HG03439 (cell line): ENCODE measurements around the gene UBE2I.

Source experiments
- ATAC-seq: cut with Tn5 transposase; IDR thresholded peaks from one replicate; pipeline ENCODE4 v1.9.1; 2021; ENCODE audit warnings: mild to moderate bottlenecking, moderate library complexity; ENCODE audit not compliant: unreplicated experiment

The UBE2I gene

GRCh38 chr16:1312467-1312816, 3.0 kb downstream of the UBE2I start:
- no peak for ATAC-seq

- ATAC-seq: no peak
Observed at GRCh38 chr16:1312903-1313302, 3.5 kb downstream of the UBE2I start.

DNA sequence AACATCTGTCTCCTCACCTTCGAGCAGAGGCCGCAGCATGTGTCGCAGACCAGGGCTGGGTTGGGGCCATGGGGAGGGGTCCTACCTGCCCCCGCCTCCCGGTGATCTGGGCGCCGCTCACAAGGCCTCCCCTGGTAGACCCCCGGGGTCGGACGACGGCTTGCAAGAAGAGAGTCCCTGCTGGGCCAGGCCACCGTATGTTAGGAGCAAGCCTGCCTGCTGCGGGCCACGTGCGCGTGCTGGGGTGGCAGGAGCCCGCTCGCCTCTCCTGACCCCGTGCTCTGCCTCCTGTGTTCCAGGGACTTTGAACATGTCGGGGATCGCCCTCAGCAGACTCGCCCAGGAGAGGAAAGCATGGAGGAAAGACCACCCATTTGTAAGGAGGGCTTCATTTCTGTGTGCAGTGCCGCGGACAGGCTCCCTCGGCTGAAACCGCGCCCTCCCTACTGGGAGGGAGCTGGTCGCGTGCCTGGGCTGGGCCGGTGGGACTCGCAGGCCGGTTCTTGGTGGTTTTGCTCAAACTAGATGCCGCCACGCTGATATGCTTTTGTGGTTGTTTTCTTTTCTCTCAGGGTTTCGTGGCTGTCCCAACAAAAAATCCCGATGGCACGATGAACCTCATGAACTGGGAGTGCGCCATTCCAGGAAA, 4.4 kb downstream of the UBE2I start:
- no peak for ATAC-seq

- ATAC-seq: no peak
Observed at GRCh38 chr16:1314399-1315068, 5.1 kb downstream of the UBE2I start.

DNA sequence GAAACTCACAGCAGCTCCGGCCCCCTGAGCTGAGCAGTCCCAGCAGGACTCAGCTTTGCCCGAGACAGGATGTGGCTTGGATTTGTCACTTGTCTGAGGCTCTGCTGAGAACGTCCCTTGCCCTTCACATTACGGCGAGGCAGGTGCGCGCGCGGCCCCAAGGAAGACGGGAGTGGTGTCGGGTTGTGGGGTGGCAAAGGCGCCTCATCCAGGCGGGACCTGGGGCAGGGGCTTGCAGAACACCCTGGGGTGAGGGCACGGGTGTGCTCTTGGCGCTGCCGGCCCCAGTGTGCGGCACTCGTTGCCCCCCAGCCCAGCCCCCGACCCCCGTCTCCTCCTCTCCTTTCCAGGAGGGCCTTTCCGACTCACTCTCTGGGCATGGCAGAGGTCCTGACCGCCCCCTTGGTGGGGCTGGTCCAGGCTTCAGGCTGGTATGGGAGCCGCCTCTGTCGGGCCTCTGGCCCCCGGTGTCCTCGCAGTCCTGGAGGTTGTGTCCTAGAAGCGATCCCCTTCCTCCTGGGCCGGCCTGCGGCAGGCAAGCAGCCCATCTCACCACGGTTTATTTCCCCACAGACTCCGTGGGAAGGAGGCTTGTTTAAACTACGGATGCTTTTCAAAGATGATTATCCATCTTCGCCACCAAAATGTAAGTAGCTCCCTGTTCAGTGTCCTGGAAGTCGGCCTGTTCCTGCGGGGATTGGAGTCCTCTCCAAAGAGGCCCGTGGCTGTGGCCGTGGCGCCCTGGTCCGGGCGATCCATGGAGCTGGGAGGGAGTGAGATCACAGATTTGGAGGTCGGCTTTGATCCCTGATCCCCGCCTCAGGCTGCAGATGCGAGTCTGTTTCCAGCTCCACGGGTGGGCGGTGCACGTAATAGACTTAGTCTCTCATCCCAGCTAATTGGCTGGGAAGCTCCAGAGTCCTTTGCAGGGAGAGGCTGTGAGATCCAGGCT, 5.9 kb downstream of the UBE2I start:
- no peak for ATAC-seq

GRCh38 chr16:1316033-1316405, 6.6 kb downstream of the UBE2I start:
- no peak for ATAC-seq

- no peak for ATAC-seq
Observed at GRCh38 chr16:1317479-1318267, 8.2 kb downstream of the UBE2I start.

- no peak for ATAC-seq
Observed at GRCh38 chr16:1318268-1318545, 8.8 kb downstream of the UBE2I start.

- no peak for ATAC-seq
Observed at GRCh38 chr16:1319041-1319440, 9.6 kb downstream of the UBE2I start.

DNA sequence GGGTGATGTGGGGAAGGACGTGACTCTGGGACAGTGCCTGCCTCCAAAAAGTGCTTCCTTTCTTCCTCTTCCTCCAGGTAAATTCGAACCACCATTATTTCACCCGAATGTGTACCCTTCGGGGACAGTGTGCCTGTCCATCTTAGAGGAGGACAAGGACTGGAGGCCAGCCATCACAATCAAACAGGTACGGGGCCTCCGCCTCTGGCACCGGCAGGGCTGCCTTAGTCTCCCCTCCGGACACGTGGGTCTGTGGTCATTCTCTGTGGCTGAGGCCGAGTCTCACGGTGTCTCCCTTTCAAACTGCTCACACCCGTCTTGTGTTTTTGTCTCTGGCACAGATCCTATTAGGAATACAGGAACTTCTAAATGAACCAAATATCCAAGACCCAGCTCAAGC, 10.7 kb downstream of the UBE2I start:
- ATAC-seq: no peak

DNA sequence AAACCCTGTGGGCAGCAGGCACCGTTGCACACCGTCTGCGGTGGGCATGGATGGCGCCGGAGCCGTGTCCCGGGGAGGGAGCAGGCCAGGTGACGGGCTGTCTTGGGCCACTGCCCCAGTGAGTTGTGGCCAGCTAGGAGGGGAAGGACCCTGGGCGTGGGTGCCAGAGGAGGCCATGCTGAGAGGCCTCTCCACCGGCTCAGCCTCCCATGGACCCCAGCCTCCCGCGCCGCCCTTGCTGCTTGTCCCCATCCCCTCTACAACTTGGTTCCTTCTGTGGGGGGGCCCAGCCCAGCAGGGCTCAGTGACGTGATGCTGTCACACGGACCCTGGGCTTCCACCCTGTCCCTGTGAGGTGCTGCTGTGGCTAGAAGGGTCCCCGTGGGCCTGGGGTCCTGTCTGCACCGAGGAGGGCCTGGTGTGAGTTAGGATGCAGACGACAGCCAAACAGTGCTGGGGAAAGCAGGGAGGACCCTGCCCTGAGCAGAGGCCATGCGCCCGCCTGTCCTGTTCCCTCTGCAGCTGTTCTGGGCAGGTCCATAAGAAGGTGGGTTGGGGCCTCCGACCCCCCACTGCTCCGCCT, 11.3 kb downstream of the UBE2I start:
- ATAC-seq: no peak

DNA sequence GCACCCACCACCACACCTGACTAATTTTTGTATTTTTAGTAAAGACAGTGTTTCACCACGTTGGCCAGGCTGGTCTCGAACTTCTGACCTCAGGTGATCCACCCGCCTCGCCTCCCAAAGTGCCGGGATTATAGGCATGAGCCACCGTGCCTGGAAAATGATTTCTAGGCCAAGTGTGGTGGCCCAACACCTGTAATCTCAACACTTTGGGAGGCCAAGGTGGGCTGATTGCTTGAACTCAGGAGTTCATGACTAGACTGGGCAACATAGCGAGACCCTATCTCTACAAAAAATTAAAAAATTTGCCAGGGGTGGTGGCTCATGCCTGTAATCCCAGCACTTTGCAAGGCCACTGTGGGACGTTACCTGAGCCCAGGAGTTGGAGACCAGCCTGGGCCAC, 13.0 kb downstream of the UBE2I start:
- ATAC-seq: no peak

DNA sequence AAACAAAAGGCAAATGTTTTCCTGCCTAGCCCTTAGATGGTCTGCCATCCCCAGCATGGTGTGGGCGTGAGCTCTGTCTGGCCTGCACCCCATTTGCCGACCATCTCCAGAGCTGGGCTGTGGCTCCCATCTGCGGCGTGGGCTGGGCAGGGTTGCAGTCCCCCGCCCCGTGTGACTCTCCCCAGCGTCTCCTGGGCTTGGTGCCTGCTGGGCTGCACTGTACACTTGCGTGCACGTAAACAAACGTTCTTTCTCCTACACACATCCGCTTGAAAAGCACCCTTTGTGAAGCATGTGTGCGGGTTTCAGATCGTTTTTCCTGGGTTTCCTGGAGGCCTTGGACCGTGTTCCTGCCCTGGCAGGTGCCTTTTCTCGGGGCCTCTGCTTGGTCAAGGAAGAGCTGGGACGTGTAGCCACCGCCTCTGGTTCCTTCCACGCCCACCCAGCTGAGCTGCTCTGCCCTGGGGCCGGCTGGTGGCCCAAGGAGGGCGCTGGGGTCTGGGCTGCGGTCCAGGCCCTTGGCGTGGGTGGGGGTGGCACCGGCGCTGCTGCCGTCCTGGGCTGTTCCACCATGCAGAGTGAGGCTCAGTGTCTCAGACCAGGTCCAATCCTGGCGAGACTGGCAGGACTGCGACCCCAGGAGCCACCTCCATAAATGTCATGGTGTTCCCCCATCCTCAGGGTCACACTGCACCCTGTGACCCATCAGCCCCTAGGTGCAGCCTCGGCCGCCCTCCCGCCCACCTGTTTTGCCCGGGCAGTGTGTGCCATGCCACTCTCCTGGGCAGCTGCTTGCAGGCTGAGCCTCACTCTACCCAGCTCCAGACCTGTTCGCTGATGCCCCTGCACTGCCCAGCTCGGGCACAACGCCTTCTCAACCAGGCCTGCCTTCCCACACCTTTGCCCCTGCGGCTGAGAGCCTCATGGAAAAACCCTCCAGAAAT, 14.1 kb downstream of the UBE2I start:
- no peak for ATAC-seq

DNA sequence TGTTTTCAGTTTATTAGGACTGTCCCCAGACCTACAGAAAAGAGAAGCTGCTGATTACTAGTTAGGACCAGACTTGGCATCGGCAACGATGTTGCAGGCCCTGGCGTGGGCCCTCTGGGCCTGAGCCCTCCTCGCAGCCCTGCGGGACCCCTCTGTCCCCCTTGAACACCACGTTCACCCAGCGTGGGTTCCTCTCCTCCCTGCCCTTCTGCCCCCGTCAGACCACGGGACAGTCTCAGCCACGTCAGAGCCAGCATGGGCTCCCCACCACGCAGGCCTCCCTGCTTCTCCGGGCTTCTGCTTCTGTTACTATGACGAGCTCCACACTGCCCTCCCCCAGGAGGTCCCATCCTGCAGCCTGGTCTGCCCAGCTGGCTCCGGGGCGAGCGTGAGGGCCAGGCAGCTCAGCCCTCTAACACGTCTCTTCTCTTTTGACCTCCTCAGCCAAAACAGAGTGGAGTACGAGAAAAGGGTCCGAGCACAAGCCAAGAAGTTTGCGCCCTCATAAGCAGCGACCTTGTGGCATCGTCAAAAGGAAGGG, 14.9 kb downstream of the UBE2I start:
- no peak for ATAC-seq

GRCh38 chr16:1325261-1325660, 15.8 kb downstream of the UBE2I start:
- no peak for ATAC-seq

- no peak for ATAC-seq
Observed at GRCh38 chr16:1325673-1326371, 16.4 kb downstream of the UBE2I start.

- no peak for ATAC-seq
Observed at GRCh38 chr16:1326391-1326790, 17.0 kb downstream of the UBE2I start.

GRCh38 chr16:1326946-1327618, 17.6 kb downstream of the UBE2I start:
- ATAC-seq: no peak

- ATAC-seq: no peak
Observed at GRCh38 chr16:1327619-1327947, 18.1 kb downstream of the UBE2I start.
